ENCODE results near the gene TIMM10. TPM values are rescaled to one million over a fixed set of nuclear protein-coding genes. Genes with fewer than 3 reads are reported as not detected.

TIMM10 gene
- total RNA-seq, 3 donors from 2014 or later: 37.2 to 56.4 (median 45.9) TPM

DNA sequence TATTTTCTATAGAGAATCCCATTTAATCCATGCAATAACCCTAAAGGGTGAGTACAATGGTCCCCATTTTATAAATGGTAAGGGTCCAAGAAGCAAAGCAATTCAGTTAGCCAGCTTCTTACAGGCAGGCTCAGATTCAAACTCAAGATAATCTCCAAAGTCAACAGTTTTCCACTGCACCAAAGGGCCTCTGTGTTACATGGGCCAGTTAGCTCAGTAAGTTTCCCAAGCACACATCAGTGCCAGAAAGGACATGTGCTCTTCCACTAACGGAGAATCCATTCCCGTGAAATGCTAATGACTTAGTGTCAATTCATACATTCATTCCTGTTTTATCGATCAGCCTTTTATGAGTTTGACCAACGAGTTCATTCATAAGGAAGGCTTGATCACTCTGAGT is 26.0 kb downstream of the TIMM10 start:
- TF ChIP-seq, protein P1, sequence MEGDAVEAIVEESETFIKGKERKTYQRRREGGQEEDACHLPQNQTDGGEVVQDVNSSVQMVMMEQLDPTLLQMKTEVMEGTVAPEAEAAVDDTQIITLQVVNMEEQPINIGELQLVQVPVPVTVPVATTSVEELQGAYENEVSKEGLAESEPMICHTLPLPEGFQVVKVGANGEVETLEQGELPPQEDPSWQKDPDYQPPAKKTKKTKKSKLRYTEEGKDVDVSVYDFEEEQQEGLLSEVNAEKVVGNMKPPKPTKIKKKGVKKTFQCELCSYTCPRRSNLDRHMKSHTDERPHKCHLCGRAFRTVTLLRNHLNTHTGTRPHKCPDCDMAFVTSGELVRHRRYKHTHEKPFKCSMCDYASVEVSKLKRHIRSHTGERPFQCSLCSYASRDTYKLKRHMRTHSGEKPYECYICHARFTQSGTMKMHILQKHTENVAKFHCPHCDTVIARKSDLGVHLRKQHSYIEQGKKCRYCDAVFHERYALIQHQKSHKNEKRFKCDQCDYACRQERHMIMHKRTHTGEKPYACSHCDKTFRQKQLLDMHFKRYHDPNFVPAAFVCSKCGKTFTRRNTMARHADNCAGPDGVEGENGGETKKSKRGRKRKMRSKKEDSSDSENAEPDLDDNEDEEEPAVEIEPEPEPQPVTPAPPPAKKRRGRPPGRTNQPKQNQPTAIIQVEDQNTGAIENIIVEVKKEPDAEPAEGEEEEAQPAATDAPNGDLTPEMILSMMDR (IDR thresholded peaks at IDR 0.05): no peak
- TF ChIP-seq POLR2A (IDR thresholded peaks at IDR 0.05) (no peak), POLR2AphosphoS5 (IDR thresholded peaks at IDR 0.05) (no peak)
- Histone ChIP-seq H3K27ac (no peak overlapping the region), H3K4me1 (no peaks in the 10 kb centered on the region), H3K4me3 (no peak overlapping the region), H3K27me3 (no peaks in the 10 kb centered on the region), H3K9me3 (no peaks in the 10 kb centered on the region), H3K36me3 (no peaks in the 10 kb centered on the region)
- no peak for DNase-seq (ENCODE audit: low spot score in 2 of 2)
- intact Hi-C loops (cut with DNase I; ENCODE audit: low total_unique reads): no loop called here

GRCh38 chr11:57502870-57503269 is 27.7 kb downstream of the TIMM10 start:
- Histone ChIP-seq H3K9me3 (no peaks in the 10 kb centered on the region), H3K27ac (no peak overlapping the region), H3K36me3 (no peaks in the 10 kb centered on the region), H3K4me3 (no peak overlapping the region), H3K27me3 (no peaks in the 10 kb centered on the region), H3K4me1 (no peaks in the 10 kb centered on the region)
- intact Hi-C loops (cut with DNase I; ENCODE audit: low total_unique reads): no loop called here
- TF ChIP-seq, protein P1 (IDR thresholded peaks at IDR 0.05): no peak
- TF ChIP-seq POLR2A (IDR thresholded peaks at IDR 0.05) (no peak), POLR2AphosphoS5 (IDR thresholded peaks at IDR 0.05) (no peak)
- DNase-seq (ENCODE audit: low spot score in 2 of 2): no peak

DNA sequence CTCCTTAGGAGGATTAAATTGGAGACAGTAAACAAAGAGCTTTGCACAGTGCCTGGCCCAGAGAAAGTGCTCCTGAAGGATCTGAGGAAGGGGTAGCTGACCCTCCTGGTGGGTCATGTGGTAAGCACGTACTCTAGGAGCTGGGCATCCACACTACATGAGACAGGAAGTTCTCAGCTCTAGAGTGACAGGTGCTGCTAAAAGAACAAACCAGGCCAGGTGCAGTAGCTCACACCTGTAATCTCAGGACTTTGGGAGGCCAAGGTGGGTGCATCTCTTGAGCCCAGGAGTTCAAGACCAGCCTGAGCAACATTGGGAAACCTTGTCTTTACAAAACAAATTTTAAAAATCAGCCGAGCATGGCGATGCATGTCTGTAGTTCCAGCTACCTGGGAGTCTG is 28.2 kb downstream of the TIMM10 start:
- no peak overlapping the region for H3K27ac ChIP-seq
- H3K4me3 ChIP-seq: no peak overlapping the region
- no peaks in the 10 kb centered on the region for H3K9me3 ChIP-seq
- intact Hi-C loops (cut with DNase I; ENCODE audit: low total_unique reads): no loop called here
- DNase-seq (ENCODE audit: low spot score in 2 of 2): no peak
- H3K27me3 ChIP-seq: no peaks in the 10 kb centered on the region
- TF ChIP-seq, protein P1 (IDR thresholded peaks at IDR 0.05): no peak
- no peak for TF ChIP-seq POLR2AphosphoS5 (IDR thresholded peaks at IDR 0.05)
- TF ChIP-seq POLR2A (IDR thresholded peaks at IDR 0.05): no peak
- no peaks in the 10 kb centered on the region for H3K36me3 ChIP-seq
- no peaks in the 10 kb centered on the region for H3K4me1 ChIP-seq

- Histone ChIP-seq H3K9me3 (no peaks in the 10 kb centered on the region), H3K36me3 (no peaks in the 10 kb centered on the region), H3K27ac (no peak overlapping the region), H3K4me3 (no peak overlapping the region), H3K4me1 (no peaks in the 10 kb centered on the region), H3K27me3 (no peaks in the 10 kb centered on the region)
- DNase-seq (ENCODE audit: low spot score in 2 of 2): no peak
- TF ChIP-seq POLR2AphosphoS5 (IDR thresholded peaks at IDR 0.05) (no peak), POLR2A (IDR thresholded peaks at IDR 0.05) (no peak)
- TF ChIP-seq, protein P1 (IDR thresholded peaks at IDR 0.05): no peak
- intact Hi-C loops (cut with DNase I; ENCODE audit: low total_unique reads): no loop called here
Observed at GRCh38 chr11:57501953-57502352, 28.6 kb downstream of the TIMM10 start.

DNA sequence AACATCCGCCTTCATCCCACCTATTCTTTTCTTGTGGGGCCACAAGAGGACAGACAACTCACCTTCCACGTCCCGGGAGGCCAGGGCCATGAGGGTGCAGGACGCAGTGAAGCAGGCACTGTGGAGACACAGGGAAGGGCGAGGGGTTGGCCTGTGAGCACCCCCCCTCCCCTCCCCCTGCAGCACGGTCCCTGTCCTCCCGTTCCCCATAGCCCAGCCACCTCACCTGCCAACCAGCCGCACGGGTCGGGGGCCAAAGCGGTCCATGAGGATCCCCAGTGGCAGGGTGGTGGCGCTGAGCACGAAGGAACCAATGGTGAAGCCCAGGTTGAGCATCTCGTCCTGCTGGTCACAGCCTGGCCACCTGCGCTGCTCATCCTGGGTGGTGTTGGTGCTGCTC is 29.6 kb downstream of the TIMM10 start:
- intact Hi-C loops (cut with DNase I; ENCODE audit: low total_unique reads): no loop called here
- H3K4me3 ChIP-seq: no peak overlapping the region
- TF ChIP-seq POLR2A (IDR thresholded peaks at IDR 0.05): no peak
- TF ChIP-seq, protein P1 (IDR thresholded peaks at IDR 0.05): no peak
- TF ChIP-seq POLR2AphosphoS5 (IDR thresholded peaks at IDR 0.05): no peak
- no peaks in the 10 kb centered on the region for H3K36me3 ChIP-seq
- H3K4me1 ChIP-seq: no peaks in the 10 kb centered on the region
- H3K27ac ChIP-seq: no peak overlapping the region
- H3K27me3 ChIP-seq: no peaks in the 10 kb centered on the region
- H3K9me3 ChIP-seq: no peaks in the 10 kb centered on the region
- no peak for DNase-seq (ENCODE audit: low spot score in 2 of 2)

Data from breast epithelium (tissue), 4 donors.